HEK293 (cell line): ENCODE measurements around the gene ANKRD11.

Experiments used
- KLF7 ChIP-seq: fragments of 450-650 bp; formaldehyde crosslinking; IDR thresholded peaks from 2 replicates; pipeline ENCODE4 v1.5.1; 2016; ENCODE audit warnings: missing biosample characterization, missing genetic modification characterization, borderline replicate concordance
- YY1 ChIP-seq: fragments of 450-650 bp; formaldehyde crosslinking; IDR thresholded peaks from 2 replicates; pipeline ENCODE4 v1.5.1; 2018; ENCODE audit warnings: missing biosample characterization, missing genetic modification characterization
- YY2 ChIP-seq: fragments of 450-650 bp; formaldehyde crosslinking; IDR thresholded peaks from 2 replicates; pipeline ENCODE4 v1.5.1; 2016; ENCODE audit warnings: missing biosample characterization, missing genetic modification characterization
- ZNF274 ChIP-seq, 2 experiments: fragments of 200-500 bp in 1 of 2; fragments of 450-650 bp in 1 of 2; sonication (Bioruptor generic) in 1 of 2; formaldehyde crosslinking in 1 of 2; IDR thresholded peaks; 2 replicates each; pipeline versions ENCODE4 v1.5.1 to v1.6.1; 2014 to 2016; ENCODE audit warnings: borderline replicate concordance in 1 of 2, inconsistent platforms in 1 of 2, low read length in 1 of 2, missing biosample characterization in 1 of 2, missing genetic modification characterization in 1 of 2
- TF ChIP-seq, protein P1 (sequence below): fragments of 450-650 bp; formaldehyde crosslinking; IDR thresholded peaks from 2 replicates; pipeline ENCODE4 v1.5.1; 2016; ENCODE audit warnings: missing biosample characterization, missing genetic modification characterization

DNA sequence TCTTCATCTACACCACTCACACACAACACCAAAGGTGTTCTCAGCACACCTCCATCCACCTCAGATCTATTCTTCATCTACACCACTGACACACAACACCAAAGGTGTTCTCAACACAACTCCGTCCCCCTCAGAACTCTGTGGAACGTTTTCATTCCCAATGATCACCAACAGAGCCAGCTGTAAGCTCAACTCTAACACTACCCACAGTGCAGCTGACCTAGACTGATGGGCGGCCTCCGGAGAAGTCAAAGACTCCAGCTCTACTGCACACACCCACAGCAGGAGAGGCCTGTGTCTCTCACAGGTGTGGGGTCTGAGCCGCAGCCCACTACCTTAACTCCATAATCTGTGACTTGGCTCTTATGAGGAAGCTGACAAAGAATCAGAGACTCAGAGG lies 50.7 kb downstream of the ANKRD11 start:
- TF ChIP-seq, protein P1, sequence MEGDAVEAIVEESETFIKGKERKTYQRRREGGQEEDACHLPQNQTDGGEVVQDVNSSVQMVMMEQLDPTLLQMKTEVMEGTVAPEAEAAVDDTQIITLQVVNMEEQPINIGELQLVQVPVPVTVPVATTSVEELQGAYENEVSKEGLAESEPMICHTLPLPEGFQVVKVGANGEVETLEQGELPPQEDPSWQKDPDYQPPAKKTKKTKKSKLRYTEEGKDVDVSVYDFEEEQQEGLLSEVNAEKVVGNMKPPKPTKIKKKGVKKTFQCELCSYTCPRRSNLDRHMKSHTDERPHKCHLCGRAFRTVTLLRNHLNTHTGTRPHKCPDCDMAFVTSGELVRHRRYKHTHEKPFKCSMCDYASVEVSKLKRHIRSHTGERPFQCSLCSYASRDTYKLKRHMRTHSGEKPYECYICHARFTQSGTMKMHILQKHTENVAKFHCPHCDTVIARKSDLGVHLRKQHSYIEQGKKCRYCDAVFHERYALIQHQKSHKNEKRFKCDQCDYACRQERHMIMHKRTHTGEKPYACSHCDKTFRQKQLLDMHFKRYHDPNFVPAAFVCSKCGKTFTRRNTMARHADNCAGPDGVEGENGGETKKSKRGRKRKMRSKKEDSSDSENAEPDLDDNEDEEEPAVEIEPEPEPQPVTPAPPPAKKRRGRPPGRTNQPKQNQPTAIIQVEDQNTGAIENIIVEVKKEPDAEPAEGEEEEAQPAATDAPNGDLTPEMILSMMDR (tag by site-specific recombination), result no peak
- TF ChIP-seq ZNF274 (IDR thresholded peaks at IDR 0.05; ENCODE audit: low read length) (no peak), ZNF274 (tag by site-specific recombination; IDR thresholded peaks at IDR 0.05; ENCODE audit: borderline replicate concordance) (no peak), YY2 (tag by site-specific recombination) (no peak), KLF7 (tag by site-specific recombination) (no peak), YY1 (tag by site-specific recombination) (no peak)
